Endodermal cell (in vitro differentiated cells): ENCODE results near the gene NBAS. TPM values are rescaled to one million over a fixed set of nuclear protein-coding genes. Genes with fewer than 3 reads are reported as not detected.

Experiments
- DNase-seq: peaks from one replicate; pipeline ENCODE4 v3.0.0-alpha.2; 2017
- H3K27ac ChIP-seq: 2 replicates; pipeline ENCODE4 v1.5.1; 2013; ENCODE audit warnings: mild to moderate bottlenecking, low read depth, low read length, moderate library complexity
- H3K27me3 ChIP-seq: 2 replicates; pipeline ENCODE4 v1.6.1; 2013; ENCODE audit warnings: mild to moderate bottlenecking, low read length, moderate library complexity; ENCODE audit not compliant: insufficient read depth, control insufficient read depth, poor library complexity, severe bottlenecking
- H3K36me3 ChIP-seq: 2 replicates; pipeline ENCODE4 v1.7.0; 2013; ENCODE audit warnings: mild to moderate bottlenecking, low read length, moderate library complexity; ENCODE audit not compliant: control insufficient read depth, insufficient read depth
- H3K4me1 ChIP-seq: one replicate; pipeline ENCODE4 v1.7.0; 2013; ENCODE audit warnings: low read length; ENCODE audit not compliant: control insufficient read depth, insufficient read depth
- H3K4me3 ChIP-seq: 2 replicates; pipeline ENCODE4 v1.5.1; 2013; ENCODE audit warnings: mild to moderate bottlenecking, low read length, moderate library complexity
- H3K9ac ChIP-seq: 2 replicates; pipeline ENCODE4 v1.6.1; 2013; ENCODE audit warnings: mild to moderate bottlenecking, low read length, moderate library complexity; ENCODE audit not compliant: poor library complexity, severe bottlenecking; ENCODE audit errors: extremely low read depth
- H3K9me3 ChIP-seq: 2 replicates; pipeline ENCODE4 v1.6.1; 2013; ENCODE audit warnings: mild to moderate bottlenecking, low read length, moderate library complexity; ENCODE audit not compliant: control insufficient read depth
- H3K27ac Mint-ChIP-seq: 2 replicates; pipeline ENCODE4 v1.8.0; 2020; ENCODE audit warnings: mixed read lengths
- H3K27me3 Mint-ChIP-seq: 2 replicates; pipeline ENCODE4 v1.8.0; 2021; ENCODE audit warnings: mild to moderate bottlenecking, mixed read lengths; ENCODE audit not compliant: insufficient read depth
- H3K36me3 Mint-ChIP-seq: 2 replicates; pipeline ENCODE4 v1.8.0; 2020; ENCODE audit warnings: low read depth, mixed read lengths
- H3K4me1 Mint-ChIP-seq: 2 replicates; pipeline ENCODE4 v1.8.0; 2020; ENCODE audit warnings: mixed read lengths
- H3K4me3 Mint-ChIP-seq: 2 replicates; pipeline ENCODE4 v1.8.0; 2020; ENCODE audit warnings: mild to moderate bottlenecking, moderate library complexity, mixed read lengths
- H3K9me3 Mint-ChIP-seq: 2 replicates; pipeline ENCODE4 v1.8.0; 2020; ENCODE audit warnings: mild to moderate bottlenecking, mixed read lengths
- CTCF ChIP-seq: fragments of 200-600 bp; sonication (generic); conservative IDR thresholded peaks from 2 replicates; pipeline ENCODE4 v1.5.0; 2021; ENCODE audit warnings: antibody characterized with exemption, mild to moderate bottlenecking
- WGBS, 2 experiments: methylation state at CpG; one replicate each; pipeline versions ENCODE4 v1.1.5 to v1.1.7; 2013; ENCODE audit warnings: missing lambda C conversion rate in 2 of 2, mixed read lengths in 1 of 2; ENCODE audit not compliant: insufficient coverage in 1 of 2, insufficient read length in 1 of 2; 5-methylcytosine and 5-hydroxymethylcytosine counted together
- total RNA-seq, 2 donors: library from RNA; stranded (reverse); fragmentation: NEBNext Ultra II Directional in 1 of 2; extraction: Animal tissue kit (Norgen Biotek cat#: 25700) in 1 of 2; gene quantifications; 2 replicates in 1 of 2; 3 replicates in 1 of 2; pipeline ENCODE4 v1.2.1, GENCODE V29; 2021

NBAS gene
- total RNA-seq, 2 donors from 2014 or later = 47.4 to 54.7 TPM

GRCh38 chr2:15271941-15272542, 289.1 kb downstream of the NBAS start:
- Histone ChIP-seq H3K4me1 (no peaks in the 10 kb centered on the region), H3K9me3 (no peaks in the 10 kb centered on the region), H3K9ac (no peak overlapping the region), H3K27ac (no peak overlapping the region), H3K4me3 (no peak overlapping the region), H3K27me3 (no peaks in the 10 kb centered on the region), H3K36me3 (peaks cover 7% of the 10 kb centered on the region)
- H3K36me3 Mint-ChIP-seq = peaks cover 17% of the 10 kb centered on the region
- no peak overlapping the region for H3K27ac Mint-ChIP-seq
- H3K4me1 Mint-ChIP-seq = peaks cover 9% of the 10 kb centered on the region
- WGBS, 2 experiments = 80% methylated on average over 1 of the region's 1 CpG; no CpG with 5 or more reads in 1 of the 2 experiments
- DNase-seq = no peak
- no peaks in the 10 kb centered on the region for H3K27me3 Mint-ChIP-seq
- no peak for TF ChIP-seq CTCF
- no peak overlapping the region for H3K4me3 Mint-ChIP-seq
- H3K9me3 Mint-ChIP-seq = no peaks in the 10 kb centered on the region

- H3K4me1 Mint-ChIP-seq = peaks cover 9% of the 10 kb centered on the region
- peaks cover 17% of the 10 kb centered on the region for H3K36me3 Mint-ChIP-seq
- H3K4me3 ChIP-seq = no peak overlapping the region
- H3K4me3 Mint-ChIP-seq = no peak overlapping the region
- peaks cover 7% of the 10 kb centered on the region for H3K36me3 ChIP-seq
- H3K9ac ChIP-seq = no peak overlapping the region
- no peak overlapping the region for H3K27ac Mint-ChIP-seq
- no peaks in the 10 kb centered on the region for H3K9me3 Mint-ChIP-seq
- H3K27me3 Mint-ChIP-seq = no peaks in the 10 kb centered on the region
- DNase-seq = no peak
- H3K4me1 ChIP-seq = no peaks in the 10 kb centered on the region
- no peaks in the 10 kb centered on the region for H3K9me3 ChIP-seq
- H3K27ac ChIP-seq = no peak overlapping the region
- no peak for TF ChIP-seq CTCF
- 82 to 83% methylated on average over 3 of the region's 3 CpGs for WGBS, 2 experiments
- no peaks in the 10 kb centered on the region for H3K27me3 ChIP-seq
Measured at GRCh38 chr2:15271276-15271675, 289.9 kb downstream of the NBAS start.

- Histone ChIP-seq H3K9ac (no peak overlapping the region), H3K27ac (no peak overlapping the region), H3K4me3 (no peak overlapping the region), H3K36me3 (peaks cover 3% of the 10 kb centered on the region), H3K9me3 (no peaks in the 10 kb centered on the region), H3K4me1 (no peaks in the 10 kb centered on the region), H3K27me3 (no peaks in the 10 kb centered on the region)
- no peak for DNase-seq
- Mint-ChIP-seq H3K4me3 (no peak overlapping the region), H3K27ac (peak overlapping the region; percentile 44), H3K4me1 (peaks cover 9% of the 10 kb centered on the region), H3K36me3 (peaks cover 2% of the 10 kb centered on the region), H3K27me3 (peaks cover 8% of the 10 kb centered on the region), H3K9me3 (no peaks in the 10 kb centered on the region)
- WGBS, 2 experiments = 86 to 91% methylated on average over 4 of the region's 4 CpGs
- peak; percentile 38 for TF ChIP-seq CTCF
Measured at GRCh38 chr2:15269043-15269442, 292.1 kb downstream of the NBAS start.
